ENCODE measurements around the gene CYB561D2.

CYB561D2 gene

DNA sequence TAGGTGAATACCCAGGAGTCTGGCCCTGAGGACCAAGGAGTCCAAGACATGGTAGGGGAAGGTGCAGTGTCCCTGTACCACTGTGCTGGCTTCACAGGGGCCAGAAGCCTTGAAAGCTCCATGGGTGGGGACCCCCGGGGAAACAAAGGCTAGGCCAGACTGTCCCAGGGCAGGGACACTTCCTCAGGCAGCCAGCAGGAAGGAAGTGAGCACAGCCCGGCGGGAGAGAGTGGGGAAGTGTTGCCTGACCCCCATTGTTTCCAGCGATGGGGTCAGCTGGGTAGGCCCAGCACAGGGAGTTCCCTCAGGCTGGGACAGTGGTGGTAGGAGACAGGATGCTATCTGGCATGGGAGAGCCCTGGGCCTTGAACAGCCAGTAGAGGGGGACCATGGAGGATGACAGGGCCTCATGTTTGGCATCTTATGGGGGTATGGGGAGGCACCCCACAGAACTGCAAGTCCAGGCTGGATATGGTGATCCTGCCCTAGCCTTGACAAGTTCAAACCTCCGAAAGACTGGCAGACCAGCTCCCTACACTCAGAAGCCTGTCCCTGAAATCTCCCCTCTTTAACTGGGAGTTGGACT, 27.0 kb upstream of the CYB561D2 start:
- Histone ChIP-seq H3K4me1 (peaks cover 33% of the 10 kb centered on the region), H3K9ac (no peak overlapping the region)

DNA sequence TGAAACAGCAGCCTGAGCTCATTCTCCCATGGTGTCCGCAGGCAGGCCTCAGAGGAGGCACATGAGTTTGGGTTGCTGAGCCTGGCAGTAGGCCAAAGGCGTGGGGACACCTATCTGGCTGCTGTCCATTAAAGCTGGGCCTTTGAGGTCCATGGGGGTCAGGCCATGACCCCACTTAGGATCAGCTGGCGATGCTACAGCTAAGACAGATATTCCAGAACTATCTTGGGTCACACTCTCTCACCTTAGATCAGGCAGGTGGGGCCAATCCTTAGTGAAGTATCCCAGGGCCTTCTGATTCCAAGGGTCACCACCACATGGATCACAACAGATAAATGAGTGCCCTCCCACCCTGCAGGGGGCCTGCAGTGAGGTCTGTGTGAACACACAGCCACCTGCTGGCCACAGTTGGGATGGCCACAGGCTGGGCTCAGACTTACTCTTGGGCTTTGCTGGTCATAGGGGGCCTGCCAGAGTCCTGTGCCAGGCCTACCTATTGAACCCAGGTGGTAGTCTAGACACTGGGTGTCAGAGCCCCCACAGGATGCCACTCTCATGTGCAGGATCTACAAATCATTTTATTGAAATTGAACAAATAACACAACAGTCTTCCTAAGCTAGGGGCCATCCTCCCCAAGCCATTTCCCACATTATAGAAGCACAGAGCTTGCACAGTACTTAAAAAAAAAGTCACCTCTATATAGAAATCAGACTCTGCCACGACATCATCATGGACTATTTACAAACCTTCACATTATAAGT, 26.1 kb upstream of the CYB561D2 start:
- Histone ChIP-seq H2AFZ (no peak overlapping the region), H3K36me3 (ENCODE audit: control insufficient read depth, insufficient read depth, low read length) (no peaks in the 10 kb centered on the region), H3K4me3 (ENCODE audit: low read depth, low read length) (no peak overlapping the region), H3K79me2 (peaks cover 12% of the 10 kb centered on the region), H3K27me3 (ENCODE audit: control insufficient read depth, insufficient read depth, low read length) (no peaks in the 10 kb centered on the region), H3K9me3 (ENCODE audit: control insufficient read depth, low read length) (no peaks in the 10 kb centered on the region), H3K27ac (peak overlapping the region; percentile 88), H3K4me1 (peaks cover 26% of the 10 kb centered on the region), H3K4me2 (ENCODE audit: low read length) (peak overlapping the region; percentile 17), H3K9ac (no peak overlapping the region)
- TF ChIP-seq, protein P1, sequence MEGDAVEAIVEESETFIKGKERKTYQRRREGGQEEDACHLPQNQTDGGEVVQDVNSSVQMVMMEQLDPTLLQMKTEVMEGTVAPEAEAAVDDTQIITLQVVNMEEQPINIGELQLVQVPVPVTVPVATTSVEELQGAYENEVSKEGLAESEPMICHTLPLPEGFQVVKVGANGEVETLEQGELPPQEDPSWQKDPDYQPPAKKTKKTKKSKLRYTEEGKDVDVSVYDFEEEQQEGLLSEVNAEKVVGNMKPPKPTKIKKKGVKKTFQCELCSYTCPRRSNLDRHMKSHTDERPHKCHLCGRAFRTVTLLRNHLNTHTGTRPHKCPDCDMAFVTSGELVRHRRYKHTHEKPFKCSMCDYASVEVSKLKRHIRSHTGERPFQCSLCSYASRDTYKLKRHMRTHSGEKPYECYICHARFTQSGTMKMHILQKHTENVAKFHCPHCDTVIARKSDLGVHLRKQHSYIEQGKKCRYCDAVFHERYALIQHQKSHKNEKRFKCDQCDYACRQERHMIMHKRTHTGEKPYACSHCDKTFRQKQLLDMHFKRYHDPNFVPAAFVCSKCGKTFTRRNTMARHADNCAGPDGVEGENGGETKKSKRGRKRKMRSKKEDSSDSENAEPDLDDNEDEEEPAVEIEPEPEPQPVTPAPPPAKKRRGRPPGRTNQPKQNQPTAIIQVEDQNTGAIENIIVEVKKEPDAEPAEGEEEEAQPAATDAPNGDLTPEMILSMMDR (IDR thresholded peaks at IDR 0.05) = peak; percentile 89

More for the DNA sequence above, 27.0 kb upstream of the CYB561D2 start:
- Histone ChIP-seq H3K4me3 (ENCODE audit: low read depth, low read length) (no peak overlapping the region), H3K27me3 (ENCODE audit: control insufficient read depth, insufficient read depth, low read length) (no peaks in the 10 kb centered on the region), H3K9me3 (ENCODE audit: control insufficient read depth, low read length) (no peaks in the 10 kb centered on the region), H3K27ac (peak overlapping the region; percentile 88), H3K4me2 (ENCODE audit: low read length) (peak overlapping the region; percentile 17), H3K79me2 (peaks cover 20% of the 10 kb centered on the region), H3K36me3 (ENCODE audit: control insufficient read depth, insufficient read depth, low read length) (no peaks in the 10 kb centered on the region), H2AFZ (no peak overlapping the region)
- TF ChIP-seq, protein P1 (IDR thresholded peaks at IDR 0.05) = no peak

DNA sequence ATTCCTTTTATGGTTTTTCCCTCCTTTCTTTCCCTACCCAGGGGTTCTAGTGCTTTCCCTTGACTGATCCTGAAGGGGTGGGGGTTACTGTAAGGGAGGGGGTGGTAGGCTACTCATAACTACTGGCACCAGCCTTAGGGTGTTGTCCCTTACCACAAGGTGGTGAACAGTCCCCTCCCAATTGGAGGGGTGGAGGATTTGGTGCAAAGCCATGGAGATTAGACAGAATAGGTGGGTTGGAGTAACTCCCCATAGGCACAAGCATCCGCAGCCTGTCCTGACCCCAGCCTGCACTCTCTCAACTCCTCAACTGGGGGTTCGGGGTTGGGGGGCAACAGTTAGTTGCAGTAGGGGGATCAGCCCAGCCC, 25.6 kb upstream of the CYB561D2 start:
- H2AFZ ChIP-seq = no peak overlapping the region
- H3K9me3 ChIP-seq (ENCODE audit: control insufficient read depth, low read length) = no peaks in the 10 kb centered on the region
- no peaks in the 10 kb centered on the region for H3K27me3 ChIP-seq (ENCODE audit: control insufficient read depth, insufficient read depth, low read length)
- no peaks in the 10 kb centered on the region for H3K36me3 ChIP-seq (ENCODE audit: control insufficient read depth, insufficient read depth, low read length)
- H3K4me1 ChIP-seq = peaks cover 26% of the 10 kb centered on the region
- TF ChIP-seq, protein P1 (IDR thresholded peaks at IDR 0.05) = no peak
- H3K27ac ChIP-seq = no peak overlapping the region
- H3K4me3 ChIP-seq (ENCODE audit: low read depth, low read length) = no peak overlapping the region
- no peak overlapping the region for H3K9ac ChIP-seq
- no peak overlapping the region for H3K4me2 ChIP-seq (ENCODE audit: low read length)
- peaks cover 12% of the 10 kb centered on the region for H3K79me2 ChIP-seq

DNA sequence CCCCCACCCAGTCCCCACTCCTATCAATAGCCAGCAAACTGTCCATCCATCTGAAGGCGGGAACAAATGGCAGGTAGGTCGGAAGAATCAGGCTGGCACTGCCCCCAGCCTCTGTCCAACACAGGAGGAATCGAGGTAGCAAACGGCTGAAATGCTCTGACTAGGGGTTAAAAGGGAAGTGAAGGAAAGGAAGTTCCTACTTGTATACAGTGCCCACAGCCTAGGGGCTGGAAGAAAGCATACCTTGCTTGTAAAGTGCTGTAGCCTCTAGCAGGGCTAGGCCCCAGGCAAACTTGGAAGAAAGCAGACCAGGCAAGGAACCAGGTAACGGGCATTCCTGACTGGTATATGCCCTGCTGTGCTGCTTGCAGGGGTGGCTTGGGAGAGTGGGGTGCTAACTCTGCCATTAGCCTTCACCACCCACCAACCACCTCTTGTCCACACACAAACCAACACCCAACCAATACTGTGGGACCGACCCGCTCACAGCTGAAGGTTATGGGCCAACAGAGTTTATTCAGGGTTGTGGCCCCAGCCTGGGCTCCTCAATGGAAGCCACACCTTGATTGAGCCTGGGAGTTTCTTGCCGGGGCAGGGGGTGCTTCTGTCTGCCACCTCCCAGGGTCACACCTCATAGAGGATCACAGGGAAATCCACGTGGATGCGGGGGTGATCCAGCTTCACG, 25.0 kb upstream of the CYB561D2 start:
- Histone ChIP-seq H3K4me3 (ENCODE audit: low read depth, low read length) (no peak overlapping the region), H3K27me3 (ENCODE audit: control insufficient read depth, insufficient read depth, low read length) (no peaks in the 10 kb centered on the region), H3K9ac (no peak overlapping the region), H3K36me3 (ENCODE audit: control insufficient read depth, insufficient read depth, low read length) (no peaks in the 10 kb centered on the region), H3K79me2 (peaks cover 12% of the 10 kb centered on the region), H3K4me2 (ENCODE audit: low read length) (no peak overlapping the region), H3K9me3 (ENCODE audit: control insufficient read depth, low read length) (no peaks in the 10 kb centered on the region), H3K27ac (no peak overlapping the region), H2AFZ (no peak overlapping the region), H3K4me1 (peaks cover 21% of the 10 kb centered on the region)
- TF ChIP-seq, protein P1 (IDR thresholded peaks at IDR 0.05) = no peak
